ENCODE data around the gene HPS4. TPM values are rescaled to one million over a fixed set of nuclear protein-coding genes. Genes with fewer than 3 reads are reported as not detected.

HPS4 gene
- total RNA-seq, 1 donor: 56.8 TPM

- H3K4me3 ChIP-seq (ENCODE audit: low read length): peak overlapping the region; percentile 81
- H3K9me3 ChIP-seq (ENCODE audit: low read depth, low read length): no peaks in the 10 kb centered on the region
- peaks cover 70% of the 10 kb centered on the region for H3K4me1 ChIP-seq (ENCODE audit: insufficient read depth, low read length)
- H3K27me3 ChIP-seq (ENCODE audit: insufficient read depth, low read length): no peaks in the 10 kb centered on the region
Measured at GRCh38 chr22:26483043-26483438, 542 bp downstream of the HPS4 start.

- H3K27me3 ChIP-seq (ENCODE audit: insufficient read depth, low read length): no peaks in the 10 kb centered on the region
- peaks cover 74% of the 10 kb centered on the region for H3K4me1 ChIP-seq (ENCODE audit: insufficient read depth, low read length)
- no peak overlapping the region for H3K4me3 ChIP-seq (ENCODE audit: low read length)
- H3K9me3 ChIP-seq (ENCODE audit: low read depth, low read length): no peaks in the 10 kb centered on the region
Measured at GRCh38 chr22:26482161-26482560, 1.4 kb downstream of the HPS4 start.

- H3K9me3 ChIP-seq (ENCODE audit: low read depth, low read length): no peaks in the 10 kb centered on the region
- H3K4me3 ChIP-seq (ENCODE audit: low read length): no peak overlapping the region
- no peaks in the 10 kb centered on the region for H3K27me3 ChIP-seq (ENCODE audit: insufficient read depth, low read length)
- H3K4me1 ChIP-seq (ENCODE audit: insufficient read depth, low read length): peaks cover 78% of the 10 kb centered on the region
Measured at GRCh38 chr22:26481694-26482093, 1.9 kb downstream of the HPS4 start.

- no peaks in the 10 kb centered on the region for H3K27me3 ChIP-seq (ENCODE audit: insufficient read depth, low read length)
- H3K4me1 ChIP-seq (ENCODE audit: insufficient read depth, low read length): peaks cover 81% of the 10 kb centered on the region
- no peak overlapping the region for H3K4me3 ChIP-seq (ENCODE audit: low read length)
- H3K9me3 ChIP-seq (ENCODE audit: low read depth, low read length): no peaks in the 10 kb centered on the region
Measured at GRCh38 chr22:26481112-26481693, 2.4 kb downstream of the HPS4 start.

GRCh38 chr22:26480611-26480932, 3.0 kb downstream of the HPS4 start:
- peaks cover 79% of the 10 kb centered on the region for H3K4me1 ChIP-seq (ENCODE audit: insufficient read depth, low read length)

GRCh38 chr22:26479792-26480610, 3.6 kb downstream of the HPS4 start:
- Histone ChIP-seq H3K27me3 (ENCODE audit: insufficient read depth, low read length) (no peaks in the 10 kb centered on the region), H3K4me1 (ENCODE audit: insufficient read depth, low read length) (peaks cover 75% of the 10 kb centered on the region), H3K4me3 (ENCODE audit: low read length) (peak overlapping the region; percentile 7), H3K9me3 (ENCODE audit: low read depth, low read length) (no peaks in the 10 kb centered on the region)

More at GRCh38 chr22:26480611-26480932, 3.0 kb downstream of the HPS4 start:
- H3K9me3 ChIP-seq (ENCODE audit: low read depth, low read length): no peaks in the 10 kb centered on the region
- no peak overlapping the region for H3K4me3 ChIP-seq (ENCODE audit: low read length)
- H3K27me3 ChIP-seq (ENCODE audit: insufficient read depth, low read length): no peaks in the 10 kb centered on the region

- Histone ChIP-seq H3K4me3 (ENCODE audit: low read length) (peak overlapping the region; percentile 7), H3K27me3 (ENCODE audit: insufficient read depth, low read length) (no peaks in the 10 kb centered on the region), H3K4me1 (ENCODE audit: insufficient read depth, low read length) (peaks cover 67% of the 10 kb centered on the region), H3K9me3 (ENCODE audit: low read depth, low read length) (no peaks in the 10 kb centered on the region)
Measured at GRCh38 chr22:26479043-26479791, 4.4 kb downstream of the HPS4 start.

- H3K9me3 ChIP-seq (ENCODE audit: low read depth, low read length): no peaks in the 10 kb centered on the region
- no peaks in the 10 kb centered on the region for H3K27me3 ChIP-seq (ENCODE audit: insufficient read depth, low read length)
- no peak overlapping the region for H3K4me3 ChIP-seq (ENCODE audit: low read length)
- H3K4me1 ChIP-seq (ENCODE audit: insufficient read depth, low read length): peaks cover 55% of the 10 kb centered on the region
Measured at GRCh38 chr22:26477341-26477731, 6.2 kb downstream of the HPS4 start.

- Histone ChIP-seq H3K9me3 (ENCODE audit: low read depth, low read length) (no peaks in the 10 kb centered on the region), H3K4me3 (ENCODE audit: low read length) (no peak overlapping the region), H3K27me3 (ENCODE audit: insufficient read depth, low read length) (no peaks in the 10 kb centered on the region), H3K4me1 (ENCODE audit: insufficient read depth, low read length) (peaks cover 50% of the 10 kb centered on the region)
Measured at GRCh38 chr22:26476705-26477340, 6.8 kb downstream of the HPS4 start.

GRCh38 chr22:26474682-26475081, 8.9 kb downstream of the HPS4 start:
- Histone ChIP-seq H3K4me1 (ENCODE audit: insufficient read depth, low read length) (peaks cover 29% of the 10 kb centered on the region), H3K4me3 (ENCODE audit: low read length) (no peak overlapping the region), H3K27me3 (ENCODE audit: insufficient read depth, low read length) (no peaks in the 10 kb centered on the region), H3K9me3 (ENCODE audit: low read depth, low read length) (no peaks in the 10 kb centered on the region)

GRCh38 chr22:26471522-26471921, 12.1 kb downstream of the HPS4 start:
- Histone ChIP-seq H3K4me1 (ENCODE audit: insufficient read depth, low read length) (peaks cover 4% of the 10 kb centered on the region), H3K4me3 (ENCODE audit: low read length) (no peak overlapping the region), H3K9me3 (ENCODE audit: low read depth, low read length) (no peaks in the 10 kb centered on the region), H3K27me3 (ENCODE audit: insufficient read depth, low read length) (no peaks in the 10 kb centered on the region)

- Histone ChIP-seq H3K4me3 (ENCODE audit: low read length) (no peak overlapping the region), H3K9me3 (ENCODE audit: low read depth, low read length) (no peaks in the 10 kb centered on the region), H3K27me3 (ENCODE audit: insufficient read depth, low read length) (no peaks in the 10 kb centered on the region), H3K4me1 (ENCODE audit: insufficient read depth, low read length) (no peaks in the 10 kb centered on the region)
Measured at GRCh38 chr22:26470807-26471206, 12.8 kb downstream of the HPS4 start.

GRCh38 chr22:26466196-26466595, 17.4 kb downstream of the HPS4 start:
- Histone ChIP-seq H3K9me3 (ENCODE audit: low read depth, low read length) (no peaks in the 10 kb centered on the region), H3K27me3 (ENCODE audit: insufficient read depth, low read length) (no peaks in the 10 kb centered on the region), H3K4me1 (ENCODE audit: insufficient read depth, low read length) (no peaks in the 10 kb centered on the region), H3K4me3 (ENCODE audit: low read length) (no peak overlapping the region)

- no peaks in the 10 kb centered on the region for H3K9me3 ChIP-seq (ENCODE audit: low read depth, low read length)
- H3K4me1 ChIP-seq (ENCODE audit: insufficient read depth, low read length): no peaks in the 10 kb centered on the region
- H3K4me3 ChIP-seq (ENCODE audit: low read length): no peak overlapping the region
- no peaks in the 10 kb centered on the region for H3K27me3 ChIP-seq (ENCODE audit: insufficient read depth, low read length)
Measured at GRCh38 chr22:26464312-26464711, 19.3 kb downstream of the HPS4 start.

GRCh38 chr22:26463688-26464087, 19.9 kb downstream of the HPS4 start:
- H3K27me3 ChIP-seq (ENCODE audit: insufficient read depth, low read length): no peaks in the 10 kb centered on the region
- H3K9me3 ChIP-seq (ENCODE audit: low read depth, low read length): no peaks in the 10 kb centered on the region
- H3K4me3 ChIP-seq (ENCODE audit: low read length): no peak overlapping the region
- H3K4me1 ChIP-seq (ENCODE audit: insufficient read depth, low read length): no peaks in the 10 kb centered on the region
